Osteoblast (primary cell): Measurements from ENCODE around the gene STK40. TPM values are rescaled to one million over a fixed set of nuclear protein-coding genes. Genes with fewer than 3 reads are reported as not detected.

ENCODE experiments used
- DNase-seq: peaks from one replicate; pipeline ENCODE4 v3.0.0; 2011; ENCODE audit warnings: low spot score, mixed read lengths; ENCODE audit not compliant: insufficient read length; ENCODE audit errors: missing footprints
- H2AFZ ChIP-seq: 2 replicates; pipeline ENCODE4 v1.6.0; 2011; ENCODE audit warnings: mild to moderate bottlenecking, low read length
- H3K27ac ChIP-seq: 2 replicates; pipeline ENCODE4 v1.5.1; 2011; ENCODE audit warnings: mild to moderate bottlenecking, low read depth, low read length, moderate library complexity
- H3K27me3 ChIP-seq: 2 replicates; pipeline ENCODE4 v1.6.0; 2012; ENCODE audit warnings: mild to moderate bottlenecking, control low read depth, inconsistent platforms, low read length, moderate library complexity; ENCODE audit not compliant: insufficient read depth
- H3K36me3 ChIP-seq: 2 replicates; pipeline ENCODE4 v1.5.1; 2011; ENCODE audit warnings: mild to moderate bottlenecking, low read length, control low read depth, moderate library complexity; ENCODE audit not compliant: insufficient read depth
- H3K4me1 ChIP-seq: 2 replicates; pipeline ENCODE4 v1.5.1; 2011; ENCODE audit warnings: mild to moderate bottlenecking, low read length, control low read depth, moderate library complexity; ENCODE audit not compliant: insufficient read depth
- H3K4me2 ChIP-seq: 2 replicates; pipeline ENCODE4 v1.6.0; 2011; ENCODE audit warnings: mild to moderate bottlenecking, low read length; ENCODE audit not compliant: insufficient read depth
- H3K4me3 ChIP-seq: fragments of 200-600 bp; sonication (generic); 3 replicates; pipeline ENCODE4 v1.5.1; 2012; ENCODE audit warnings: mild to moderate bottlenecking, low read length, inconsistent platforms; ENCODE audit not compliant: insufficient read depth
- H3K79me2 ChIP-seq: 2 replicates; pipeline ENCODE4 v1.6.0; 2012; ENCODE audit warnings: mild to moderate bottlenecking, low read length, control low read depth, inconsistent platforms; ENCODE audit not compliant: insufficient read depth
- H3K9me3 ChIP-seq: 2 replicates; pipeline ENCODE4 v1.5.1; 2011; ENCODE audit warnings: low read depth, low read length, control low read depth
- H4K20me1 ChIP-seq: 2 replicates; pipeline ENCODE4 v1.6.0; 2012; ENCODE audit warnings: mild to moderate bottlenecking, low read length, control low read depth; ENCODE audit not compliant: insufficient read depth
- total RNA-seq: library from RNA; depleted of rRNA; stranded (reverse); fragments of >200 nt; gene quantifications from 2 replicates; pipeline ENCODE4 v1.2.3, GENCODE V29; 2012
- TF ChIP-seq, protein P1 (sequence below): IDR thresholded peaks from 2 replicates; pipeline ENCODE4 v1.5.1; 2011; ENCODE audit warnings: mild to moderate bottlenecking, low read depth, low read length, moderate library complexity; ENCODE audit errors: extremely low read depth

STK40 gene
- total RNA-seq, 1 donor: 11.9 TPM

DNA sequence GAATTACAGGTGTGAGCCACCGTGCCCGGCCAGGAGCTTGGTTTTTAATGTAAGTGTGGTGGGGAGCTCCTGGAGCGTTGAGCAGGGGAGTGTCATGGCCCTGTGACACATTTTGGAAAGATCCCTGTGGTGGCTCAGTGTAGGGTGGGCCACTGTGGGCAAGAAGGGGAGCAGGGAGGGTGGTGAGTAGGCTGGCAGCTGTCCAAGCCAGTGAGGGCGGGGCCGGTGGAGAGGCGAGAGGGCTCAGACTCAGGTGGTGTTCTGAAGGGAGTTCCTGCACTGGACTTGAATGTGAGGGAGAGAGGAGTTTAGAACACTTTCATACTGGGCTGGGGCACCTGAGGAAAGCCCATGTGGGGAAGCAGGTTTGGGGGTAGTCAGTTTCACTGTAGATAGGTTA is 59.2 kb downstream of the STK40 start:
- peaks cover 7% of the 10 kb centered on the region for H4K20me1 ChIP-seq
- peaks cover 6% of the 10 kb centered on the region for H3K36me3 ChIP-seq
- no peak overlapping the region for H3K27ac ChIP-seq
- TF ChIP-seq, protein P1, sequence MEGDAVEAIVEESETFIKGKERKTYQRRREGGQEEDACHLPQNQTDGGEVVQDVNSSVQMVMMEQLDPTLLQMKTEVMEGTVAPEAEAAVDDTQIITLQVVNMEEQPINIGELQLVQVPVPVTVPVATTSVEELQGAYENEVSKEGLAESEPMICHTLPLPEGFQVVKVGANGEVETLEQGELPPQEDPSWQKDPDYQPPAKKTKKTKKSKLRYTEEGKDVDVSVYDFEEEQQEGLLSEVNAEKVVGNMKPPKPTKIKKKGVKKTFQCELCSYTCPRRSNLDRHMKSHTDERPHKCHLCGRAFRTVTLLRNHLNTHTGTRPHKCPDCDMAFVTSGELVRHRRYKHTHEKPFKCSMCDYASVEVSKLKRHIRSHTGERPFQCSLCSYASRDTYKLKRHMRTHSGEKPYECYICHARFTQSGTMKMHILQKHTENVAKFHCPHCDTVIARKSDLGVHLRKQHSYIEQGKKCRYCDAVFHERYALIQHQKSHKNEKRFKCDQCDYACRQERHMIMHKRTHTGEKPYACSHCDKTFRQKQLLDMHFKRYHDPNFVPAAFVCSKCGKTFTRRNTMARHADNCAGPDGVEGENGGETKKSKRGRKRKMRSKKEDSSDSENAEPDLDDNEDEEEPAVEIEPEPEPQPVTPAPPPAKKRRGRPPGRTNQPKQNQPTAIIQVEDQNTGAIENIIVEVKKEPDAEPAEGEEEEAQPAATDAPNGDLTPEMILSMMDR: no peak
- H2AFZ ChIP-seq: no peak overlapping the region
- H3K79me2 ChIP-seq: peaks cover 9% of the 10 kb centered on the region
- H3K4me1 ChIP-seq: peaks cover 12% of the 10 kb centered on the region
- no peak overlapping the region for H3K4me3 ChIP-seq
- no peaks in the 10 kb centered on the region for H3K27me3 ChIP-seq
- no peak for DNase-seq
- no peak overlapping the region for H3K4me2 ChIP-seq
- no peaks in the 10 kb centered on the region for H3K9me3 ChIP-seq

DNA sequence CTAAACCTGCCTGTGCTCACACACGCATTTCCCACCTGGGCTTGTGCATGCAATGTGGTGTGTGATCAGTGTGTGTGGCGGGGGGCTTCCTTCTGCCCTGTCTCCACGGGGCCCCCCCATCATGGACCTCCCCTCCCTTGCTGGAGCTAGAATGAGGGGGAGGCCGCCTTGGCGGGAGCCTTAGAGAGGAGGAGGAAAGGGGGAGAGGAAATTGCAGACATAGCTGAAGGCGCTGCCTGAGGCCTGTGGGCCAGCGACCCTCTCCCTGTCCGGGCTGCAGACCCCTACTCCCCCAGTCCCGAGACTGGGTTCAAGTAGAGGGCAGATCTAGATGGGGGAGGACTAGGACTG is 61.4 kb downstream of the STK40 start:
- no peak overlapping the region for H3K4me2 ChIP-seq
- no peak overlapping the region for H2AFZ ChIP-seq
- peaks cover 8% of the 10 kb centered on the region for H3K36me3 ChIP-seq
- peaks cover 10% of the 10 kb centered on the region for H3K79me2 ChIP-seq
- no peaks in the 10 kb centered on the region for H3K9me3 ChIP-seq
- TF ChIP-seq, protein P1: no peak
- DNase-seq: no peak
- H3K4me3 ChIP-seq: no peak overlapping the region
- no peaks in the 10 kb centered on the region for H3K27me3 ChIP-seq
- H3K4me1 ChIP-seq: peaks cover 16% of the 10 kb centered on the region
- no peak overlapping the region for H3K27ac ChIP-seq
- H4K20me1 ChIP-seq: peaks cover 8% of the 10 kb centered on the region

DNA sequence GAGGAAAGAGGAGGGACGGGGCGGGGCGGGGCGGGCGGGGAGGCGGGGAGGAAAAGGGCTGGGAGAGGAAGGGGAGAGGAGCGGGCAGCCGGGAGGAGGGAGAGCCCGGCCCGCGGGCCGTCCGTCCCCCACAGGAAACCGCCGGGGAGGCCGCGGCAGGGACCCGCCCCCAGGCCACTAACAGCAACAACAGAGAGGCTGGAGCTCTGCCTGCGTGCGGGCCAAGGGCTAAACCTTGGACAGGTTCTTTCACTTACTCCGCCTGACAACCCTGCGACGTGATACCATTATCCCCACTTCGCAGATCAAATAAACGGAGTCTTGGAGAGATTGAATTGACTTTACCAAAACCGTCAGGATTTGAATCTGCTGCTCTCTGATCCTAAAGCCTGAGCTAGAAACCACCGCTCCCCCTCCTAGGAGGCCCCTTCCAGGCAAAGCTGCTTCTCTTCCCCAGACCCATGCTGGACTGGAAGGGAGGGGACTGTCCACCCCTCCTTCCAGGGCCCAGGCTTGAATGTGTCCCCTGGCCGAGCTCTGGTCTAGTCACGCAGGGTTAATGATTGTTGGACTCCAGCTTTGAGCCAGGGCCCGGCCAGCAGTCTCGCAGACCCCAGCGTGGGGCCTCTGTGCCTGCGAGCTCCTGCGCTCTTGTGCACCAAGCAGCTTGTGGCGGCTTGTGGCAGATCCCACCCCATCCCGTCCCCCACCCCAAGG is 61.9 kb downstream of the STK40 start, which contains the start of gene EVA1B:
EVA1B (minus strand) TSS at position 10 of the 717 bp plus-strand sequence. CDS start 608 bp downstream, outside the sequence.
- DNase-seq: peak; percentile 98
- Histone ChIP-seq H3K9me3 (no peaks in the 10 kb centered on the region), H3K36me3 (peaks cover 8% of the 10 kb centered on the region), H3K27me3 (no peaks in the 10 kb centered on the region), H3K79me2 (peaks cover 10% of the 10 kb centered on the region), H3K27ac (peak within 1 kb of the TSS; percentile 42), H3K4me2 (peak within 1 kb of the TSS; percentile 80), H2AFZ (peak within 1 kb of the TSS; percentile 29), H3K4me1 (peaks cover 16% of the 10 kb centered on the region), H3K4me3 (peak within 1 kb of the TSS; percentile 85), H4K20me1 (peaks cover 8% of the 10 kb centered on the region)
- TF ChIP-seq, protein P1: no peak

DNA sequence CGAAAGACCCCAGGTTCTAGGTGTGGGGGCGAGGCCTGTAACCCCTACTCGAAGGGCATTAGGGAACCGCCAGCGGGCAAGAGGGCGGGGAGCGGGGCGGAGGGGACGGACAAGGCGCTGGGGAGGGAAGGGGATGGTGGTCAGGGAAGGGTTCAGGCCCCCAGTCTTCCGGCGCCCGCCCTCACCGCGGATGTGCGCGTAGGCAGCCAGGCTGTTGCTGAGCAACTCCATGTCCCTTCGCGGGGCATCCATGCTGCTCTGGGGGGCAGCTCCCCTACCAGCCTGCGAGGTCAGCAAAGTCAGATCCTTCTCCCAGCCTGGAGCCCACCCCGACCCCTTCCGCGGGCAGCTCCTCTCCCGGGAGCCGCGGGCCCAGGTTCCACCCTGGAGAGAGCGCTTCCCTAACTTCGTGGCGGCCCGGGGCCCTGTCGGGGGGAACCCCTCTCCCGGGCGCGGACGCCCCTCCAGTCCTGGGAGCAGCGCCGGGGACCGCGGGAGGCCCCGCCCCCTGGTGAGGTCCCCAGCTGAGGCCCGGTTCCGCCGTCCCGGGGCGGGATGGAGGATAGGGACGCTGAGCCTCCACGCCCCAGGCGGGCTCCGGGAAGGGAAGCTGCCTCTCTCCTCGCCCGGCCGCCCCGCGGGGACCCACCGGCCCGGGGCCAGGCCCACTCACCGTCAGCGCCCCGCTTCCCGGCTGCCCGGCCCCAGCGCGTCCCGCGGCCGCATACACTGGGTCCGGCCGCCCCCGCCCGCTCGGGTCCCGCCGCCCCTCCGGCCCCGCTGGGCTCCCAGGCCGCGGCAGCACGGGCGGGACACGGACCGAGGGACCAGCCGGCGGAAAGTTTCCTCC is 62.7 kb downstream of the STK40 start:
- TF ChIP-seq, protein P1: no peak
- no peaks in the 10 kb centered on the region for H3K27me3 ChIP-seq
- peaks cover 8% of the 10 kb centered on the region for H3K36me3 ChIP-seq
- H4K20me1 ChIP-seq: peaks cover 8% of the 10 kb centered on the region
- H3K9me3 ChIP-seq: no peaks in the 10 kb centered on the region
- H3K4me1 ChIP-seq: peaks cover 16% of the 10 kb centered on the region
- peak; percentile 97 for DNase-seq
- H2AFZ ChIP-seq: peak overlapping the region; percentile 29
- H3K4me3 ChIP-seq: peak overlapping the region; percentile 85
- H3K4me2 ChIP-seq: peak overlapping the region; percentile 71
- H3K27ac ChIP-seq: peak overlapping the region; percentile 42
- peaks cover 10% of the 10 kb centered on the region for H3K79me2 ChIP-seq
